LNCaP clone FGC (cell line): Measurements from ENCODE around the gene ADARB1.

Experiments used
- DNase-seq: peaks from one replicate; pipeline ENCODE4 v3.0.0-alpha.2; 2011; ENCODE audit warnings: low read depth
- H3K4me3 ChIP-seq: 2 replicates; pipeline ENCODE4 v1.5.1; 2011; ENCODE audit warnings: mild to moderate bottlenecking, low read depth, low read length, control low read depth
- TF ChIP-seq, protein P1 (sequence below): IDR thresholded peaks from 2 replicates; pipeline ENCODE4 v1.5.1; 2012; ENCODE audit warnings: mild to moderate bottlenecking; ENCODE audit not compliant: control insufficient read depth, insufficient read depth; ENCODE audit errors: extremely low read depth

Gene ADARB1

DNA sequence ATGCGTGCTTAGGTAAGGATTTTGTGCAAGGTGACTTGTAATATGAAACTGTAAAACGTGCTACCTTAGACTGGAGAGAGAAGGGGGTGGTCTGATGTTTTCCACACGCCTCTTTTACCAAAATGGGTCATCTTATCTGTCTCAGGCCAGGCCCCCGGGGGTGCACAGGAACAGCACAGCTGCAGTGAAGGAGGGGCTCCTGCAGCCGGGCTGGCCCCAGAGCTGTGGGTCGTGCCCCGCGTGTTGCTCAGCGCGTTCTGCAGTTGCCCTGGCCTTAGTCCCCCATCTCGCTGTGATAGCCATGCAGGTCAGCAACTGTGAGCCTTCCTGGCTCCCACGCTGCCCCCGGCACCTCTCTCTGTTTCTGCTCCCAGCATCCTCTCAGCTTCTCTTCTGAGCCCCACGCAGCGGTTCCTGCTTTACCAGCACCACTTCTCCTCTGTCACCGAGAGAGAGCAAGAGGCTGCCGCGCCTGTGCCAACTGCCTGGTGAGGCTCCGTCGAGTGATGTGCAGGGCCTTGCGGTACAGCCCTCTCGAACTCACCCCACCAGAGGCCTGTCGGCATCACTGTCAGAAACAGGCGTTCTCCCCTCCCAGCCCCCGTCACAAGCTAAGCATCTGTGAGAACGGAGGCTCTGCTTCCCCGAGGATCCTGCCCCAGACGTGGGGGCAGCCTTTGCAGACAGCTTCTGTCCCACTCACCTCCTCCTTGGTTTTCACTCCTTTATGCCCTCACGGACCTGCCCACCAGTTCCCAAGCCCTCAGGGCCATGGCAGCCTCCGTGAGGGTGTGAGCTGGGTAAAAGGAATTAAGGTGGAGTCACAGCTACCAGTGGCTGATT, 73.3 kb downstream of the ADARB1 start:
- DNase-seq: no peak
- no peak overlapping the region for H3K4me3 ChIP-seq
- TF ChIP-seq, protein P1, sequence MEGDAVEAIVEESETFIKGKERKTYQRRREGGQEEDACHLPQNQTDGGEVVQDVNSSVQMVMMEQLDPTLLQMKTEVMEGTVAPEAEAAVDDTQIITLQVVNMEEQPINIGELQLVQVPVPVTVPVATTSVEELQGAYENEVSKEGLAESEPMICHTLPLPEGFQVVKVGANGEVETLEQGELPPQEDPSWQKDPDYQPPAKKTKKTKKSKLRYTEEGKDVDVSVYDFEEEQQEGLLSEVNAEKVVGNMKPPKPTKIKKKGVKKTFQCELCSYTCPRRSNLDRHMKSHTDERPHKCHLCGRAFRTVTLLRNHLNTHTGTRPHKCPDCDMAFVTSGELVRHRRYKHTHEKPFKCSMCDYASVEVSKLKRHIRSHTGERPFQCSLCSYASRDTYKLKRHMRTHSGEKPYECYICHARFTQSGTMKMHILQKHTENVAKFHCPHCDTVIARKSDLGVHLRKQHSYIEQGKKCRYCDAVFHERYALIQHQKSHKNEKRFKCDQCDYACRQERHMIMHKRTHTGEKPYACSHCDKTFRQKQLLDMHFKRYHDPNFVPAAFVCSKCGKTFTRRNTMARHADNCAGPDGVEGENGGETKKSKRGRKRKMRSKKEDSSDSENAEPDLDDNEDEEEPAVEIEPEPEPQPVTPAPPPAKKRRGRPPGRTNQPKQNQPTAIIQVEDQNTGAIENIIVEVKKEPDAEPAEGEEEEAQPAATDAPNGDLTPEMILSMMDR: no peak

DNA sequence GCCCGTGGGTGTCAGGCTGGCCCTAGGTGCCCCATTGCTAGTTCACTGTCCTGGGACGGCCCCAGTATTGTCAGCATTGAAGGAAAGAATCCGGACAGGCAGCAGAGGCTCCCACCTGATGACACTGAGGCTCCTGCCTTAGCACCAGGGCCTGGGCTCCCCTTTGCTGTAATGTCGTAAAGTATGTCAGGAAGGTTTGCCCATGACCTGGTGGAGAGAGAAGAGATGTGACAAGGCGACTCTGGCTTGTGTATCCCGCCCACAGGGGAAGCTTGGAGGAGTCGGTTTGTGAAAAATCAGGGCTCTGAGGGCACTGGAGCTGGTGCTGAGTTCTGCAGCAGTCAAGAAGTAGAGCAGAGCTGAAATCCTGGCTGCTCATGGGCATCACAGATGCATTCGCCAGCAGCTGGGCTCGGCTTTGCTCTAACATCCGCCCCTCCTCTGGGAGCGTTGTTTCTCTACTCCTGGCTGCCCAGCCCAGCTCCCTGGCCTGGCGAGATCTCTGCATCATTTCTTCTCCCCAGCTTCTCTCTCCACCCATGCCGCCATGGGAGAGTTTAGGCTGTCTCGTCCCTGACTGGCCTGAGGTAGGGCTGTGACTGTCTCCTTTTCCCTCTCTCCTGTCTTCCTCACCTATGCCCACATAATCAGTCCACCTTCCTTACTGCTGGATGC, 74.1 kb downstream of the ADARB1 start:
- TF ChIP-seq, protein P1: no peak
- DNase-seq: no peak
- H3K4me3 ChIP-seq: no peak overlapping the region

DNA sequence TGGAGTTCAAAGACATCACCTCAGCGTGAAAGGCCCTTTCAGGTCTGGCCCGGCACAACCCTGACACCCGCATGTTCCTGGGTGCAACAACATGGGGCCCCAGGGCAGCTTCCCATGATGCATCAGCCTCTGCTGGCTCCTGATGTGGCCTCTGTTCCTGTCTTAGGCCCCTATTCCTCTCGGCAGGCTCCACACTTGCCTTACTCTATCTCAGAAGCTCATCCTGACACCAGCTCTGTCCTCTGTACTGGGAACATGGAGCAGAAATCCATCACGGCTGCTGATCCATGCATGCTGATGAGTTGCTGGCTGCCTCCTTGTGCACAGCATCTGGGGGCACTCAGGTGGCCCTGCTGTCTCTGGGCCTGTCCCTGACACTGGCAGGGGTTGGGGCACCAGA, 74.6 kb downstream of the ADARB1 start:
- H3K4me3 ChIP-seq: no peak overlapping the region
- TF ChIP-seq, protein P1: no peak
- no peak for DNase-seq

DNA sequence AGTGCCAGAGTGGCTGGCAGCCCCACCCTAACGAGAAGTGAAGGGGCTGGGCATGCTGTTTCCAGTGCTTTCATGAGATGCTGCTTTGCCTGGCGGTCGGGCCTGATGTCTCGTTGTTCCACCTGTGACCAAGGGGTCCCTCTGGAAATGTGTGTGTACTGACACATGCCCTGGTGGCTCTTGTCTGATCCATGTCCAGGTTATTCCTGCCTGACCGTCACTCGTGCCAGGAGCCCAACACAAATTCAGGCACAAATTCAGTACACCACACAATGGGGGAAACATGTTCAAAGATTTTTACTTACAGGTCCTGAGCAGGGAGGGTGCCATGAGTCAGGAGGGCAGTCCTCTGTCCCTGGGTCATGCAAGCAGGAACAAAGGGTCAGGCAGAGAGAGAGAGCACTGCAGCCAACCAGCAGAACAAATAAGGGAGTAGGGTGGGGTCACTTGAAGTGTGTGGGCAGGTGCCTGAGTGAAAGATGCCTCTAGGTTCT, 76.3 kb downstream of the ADARB1 start:
- H3K4me3 ChIP-seq: no peak overlapping the region
- DNase-seq: no peak
- TF ChIP-seq, protein P1: no peak

DNA sequence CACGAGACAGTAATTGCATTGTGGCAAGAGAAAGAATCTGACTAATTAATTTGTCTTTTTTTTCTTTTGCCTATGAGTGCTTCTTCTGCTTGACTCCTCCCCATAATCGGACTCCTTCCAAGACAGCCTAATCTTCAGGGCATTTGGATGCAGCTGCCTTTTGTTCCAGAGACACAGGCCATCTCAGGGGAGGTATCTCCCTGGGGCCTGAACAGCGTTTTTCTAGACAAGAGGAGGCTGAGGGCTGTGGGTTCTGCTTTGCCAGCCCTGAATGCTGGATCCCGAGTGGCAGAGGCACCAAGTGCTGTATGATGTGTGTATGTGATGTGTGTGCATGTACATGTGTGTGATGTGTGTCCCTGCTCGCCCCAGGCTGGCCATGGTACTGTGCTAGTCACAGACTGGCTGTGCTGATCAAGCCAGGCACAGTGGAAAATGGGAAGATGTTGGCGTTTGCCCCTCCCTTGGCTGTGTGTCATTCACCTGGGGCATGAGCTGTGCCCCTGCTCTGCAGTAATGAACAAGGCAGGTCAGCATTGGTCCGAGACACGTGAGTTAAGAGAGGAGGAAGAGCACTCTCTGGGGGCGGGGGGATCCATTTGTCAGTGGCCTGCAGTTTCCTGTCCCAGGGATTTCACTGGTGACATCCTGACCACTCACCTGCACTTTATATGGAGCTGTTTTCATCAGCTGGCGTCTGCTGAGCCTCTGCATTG, 77.2 kb downstream of the ADARB1 start:
- no peak for DNase-seq
- TF ChIP-seq, protein P1: no peak
- H3K4me3 ChIP-seq: no peak overlapping the region

DNA sequence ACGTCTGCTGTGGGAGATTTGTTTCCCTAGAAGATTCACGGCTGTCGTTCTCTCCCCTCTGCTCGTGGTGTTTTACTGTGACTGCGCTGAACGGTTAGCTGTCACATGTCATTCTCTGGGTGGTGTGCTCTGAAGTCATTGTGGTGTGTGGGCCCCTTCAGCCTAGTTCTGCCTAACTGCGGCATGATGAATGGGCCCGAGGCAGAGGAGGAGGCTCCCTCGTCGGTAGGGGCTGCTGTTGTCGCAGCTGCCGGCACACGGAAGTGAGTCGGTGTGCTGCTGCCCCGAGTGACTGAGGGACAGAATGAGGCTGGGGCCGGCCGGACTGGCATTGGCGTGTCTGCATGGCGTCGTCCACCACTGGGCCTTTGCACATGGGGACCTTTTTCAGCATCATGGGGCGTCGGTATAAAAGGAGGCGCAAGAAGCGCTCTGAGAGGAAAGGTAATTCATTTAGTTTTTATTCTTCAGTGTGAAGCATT, 77.9 kb downstream of the ADARB1 start:
- H3K4me3 ChIP-seq: no peak overlapping the region
- TF ChIP-seq, protein P1: no peak
- no peak for DNase-seq
